IMR-90 (cell line): Measurements from ENCODE around the gene UBXN11. TPM values are rescaled to one million over a fixed set of nuclear protein-coding genes. Genes with fewer than 3 reads are reported as not detected.

Source experiments
- ATAC-seq: fragments of 200-7000 bp; cut with Tn5 transposase; 2 replicates; pipeline ENCODE4 v1.9.1; 2020; ENCODE audit warnings: low read depth, mild to moderate bottlenecking, moderate library complexity
- BruUV-seq: library from RNA; stranded (reverse); fragments of 400-500 nt; replicated peaks from 2 replicates; lab custom pipeline; 2021; lab: Mats Ljungman, UMichigan
- CTCF ChIA-PET: fragments of 300-600 bp; formaldehyde crosslinking; extraction: SDS; loops from one replicate; lab custom pipeline; 2021; ENCODE audit warnings: antibody characterized with exemption; lab: Yijun Ruan, JAX
- POLR2A ChIA-PET: fragments of 300-600 bp; sonication (Branson Sonifier 250); formaldehyde crosslinking; loops from one replicate; lab custom pipeline; 2022; ENCODE audit warnings: antibody characterized with exemption; ENCODE audit not compliant: unreplicated experiment; lab: Charles Lee
- DNase-seq: peaks from one replicate; pipeline ENCODE4 v3.0.0; 2013
- H2AFZ ChIP-seq: replicated peaks from 2 replicates; pipeline ENCODE3; 2013; ENCODE audit warnings: low read length, mild to moderate bottlenecking; ENCODE audit not compliant: poor library complexity
- H2AK5ac ChIP-seq: 2 replicates; pipeline ENCODE4 v1.6.1; 2013; ENCODE audit warnings: low read depth, low read length, inconsistent platforms
- H2AK9ac ChIP-seq: replicated peaks from 2 replicates; pipeline ENCODE3; 2013; ENCODE audit warnings: mild to moderate bottlenecking, low read depth, low read length, moderate library complexity; ENCODE audit not compliant: poor library complexity
- H2BK120ac ChIP-seq: 2 replicates; pipeline ENCODE4 v1.6.1; 2013; ENCODE audit warnings: low read depth, low read length, inconsistent platforms
- H2BK15ac ChIP-seq: 3 replicates; pipeline ENCODE4 v1.6.1; 2013; ENCODE audit warnings: low read depth, low read length, inconsistent platforms
- H2BK20ac ChIP-seq: 2 replicates; pipeline ENCODE4 v1.6.1; 2013; ENCODE audit warnings: low read depth, mild to moderate bottlenecking, inconsistent platforms, low read length, moderate library complexity
- H2BK5ac ChIP-seq: 2 replicates; pipeline ENCODE4 v1.6.1; 2013; ENCODE audit warnings: mild to moderate bottlenecking, low read depth, low read length, inconsistent platforms; ENCODE audit not compliant: poor library complexity, severe bottlenecking
- H3K14ac ChIP-seq: replicated peaks from 2 replicates; pipeline ENCODE4 v1.6.1; 2013; ENCODE audit warnings: low read depth, low read length, inconsistent platforms
- H3K18ac ChIP-seq: 2 replicates; pipeline ENCODE4 v1.6.1; 2013; ENCODE audit warnings: low read depth, low read length, control low read depth
- H3K23ac ChIP-seq: 2 replicates; pipeline ENCODE4 v1.6.1; 2013; ENCODE audit warnings: low read depth, low read length, inconsistent platforms
- H3K27ac ChIP-seq: 2 replicates; pipeline ENCODE4 v1.5.1; 2013; ENCODE audit warnings: mild to moderate bottlenecking, control low read depth, low read length; ENCODE audit not compliant: insufficient read depth
- H3K27me3 ChIP-seq: 2 replicates; pipeline ENCODE4 v1.6.1; 2013; ENCODE audit warnings: low read length; ENCODE audit not compliant: control insufficient read depth, insufficient read depth
- H3K36me3 ChIP-seq: 2 replicates; pipeline ENCODE4 v1.6.1; 2013; ENCODE audit warnings: low read length, mixed read lengths; ENCODE audit not compliant: control insufficient read depth, insufficient read depth
- H3K4ac ChIP-seq: 2 replicates; pipeline ENCODE4 v1.6.1; 2013; ENCODE audit warnings: low read depth, low read length, inconsistent platforms
- H3K4me1 ChIP-seq: 2 replicates; pipeline ENCODE4 v1.6.1; 2013; ENCODE audit warnings: low read length, mixed read lengths; ENCODE audit not compliant: control insufficient read depth, insufficient read depth
- H3K4me2 ChIP-seq: 2 replicates; pipeline ENCODE4 v1.6.1; 2013; ENCODE audit warnings: low read depth, mild to moderate bottlenecking, control low read depth, low read length, moderate library complexity
- H3K4me3 ChIP-seq: 2 replicates; pipeline ENCODE4 v1.5.1; 2013; ENCODE audit warnings: low read depth, mild to moderate bottlenecking, control low read depth, low read length, moderate library complexity; ENCODE audit not compliant: insufficient read depth
- H3K56ac ChIP-seq: 2 replicates; pipeline ENCODE4 v1.6.1; 2013; ENCODE audit warnings: low read length, inconsistent platforms; ENCODE audit not compliant: insufficient read depth; ENCODE audit errors: extremely low read depth
- H3K79me1 ChIP-seq, 2 experiments: 2 replicates each; pipeline ENCODE4 v1.6.1; 2013; ENCODE audit warnings: low read length in 2 of 2, inconsistent platforms in 1 of 2, low read depth in 1 of 2
- H3K9ac ChIP-seq: 2 replicates; pipeline ENCODE4 v1.6.1; 2013; ENCODE audit warnings: low read depth, low read length, control low read depth
- H3K9me1 ChIP-seq: 2 replicates; pipeline ENCODE4 v1.6.1; 2013; ENCODE audit warnings: low read length, inconsistent platforms; ENCODE audit not compliant: insufficient read depth
- H3K9me3 ChIP-seq: 2 replicates; pipeline ENCODE4 v1.6.1; 2013; ENCODE audit warnings: low read length; ENCODE audit not compliant: control insufficient read depth, insufficient read depth
- H4K20me1 ChIP-seq: 2 replicates; pipeline ENCODE4 v1.6.1; 2013; ENCODE audit warnings: low read length, inconsistent platforms; ENCODE audit not compliant: insufficient read depth
- H4K5ac ChIP-seq: 2 replicates; pipeline ENCODE4 v1.6.1; 2013; ENCODE audit warnings: mild to moderate bottlenecking, low read depth, low read length, control low read depth
- H4K8ac ChIP-seq, 2 experiments: 2 replicates each; pipeline ENCODE4 v1.6.1; 2013; ENCODE audit warnings: low read depth in 2 of 2, low read length in 2 of 2, control low read depth in 1 of 2, inconsistent platforms in 1 of 2
- H4K91ac ChIP-seq: 2 replicates; pipeline ENCODE4 v1.6.1; 2013; ENCODE audit warnings: low read depth, low read length, inconsistent platforms; ENCODE audit not compliant: insufficient read depth
- NFE2L2 ChIP-seq: fragments of 150-350 bp; IDR thresholded peaks from 2 replicates; pipeline ENCODE4 v1.6.1; 2016; ENCODE audit warnings: low read depth, mild to moderate bottlenecking, low read length
- POLR2A ChIP-seq: IDR thresholded peaks from 2 replicates; pipeline ENCODE4 v1.6.1; 2012; ENCODE audit warnings: mild to moderate bottlenecking, low read depth, low read length
- RFX5 ChIP-seq: IDR thresholded peaks from 2 replicates; pipeline ENCODE4 v1.8.0; 2012; ENCODE audit warnings: low read depth, mild to moderate bottlenecking, low read length, moderate library complexity
- SMC3 ChIP-seq: fragments of 150-350 bp; IDR thresholded peaks from 2 replicates; pipeline ENCODE4 v1.6.1; 2016; ENCODE audit warnings: low read depth, mild to moderate bottlenecking, antibody characterized with exemption, low read length, moderate library complexity
- USF2 ChIP-seq: fragments of 150-350 bp; IDR thresholded peaks from 2 replicates; pipeline ENCODE4 v1.6.1; 2017; ENCODE audit warnings: mild to moderate bottlenecking, antibody characterized with exemption, low read length, low read depth
- WGBS, 2 experiments: methylation state at CpG; one replicate each; pipeline versions ENCODE4 v1.1.5 to v1.1.7; 2013; ENCODE audit warnings: missing lambda C conversion rate in 2 of 2; ENCODE audit not compliant: insufficient read length in 1 of 2; ENCODE audit errors: extremely low coverage in 2 of 2; 5-methylcytosine and 5-hydroxymethylcytosine counted together
- dilution Hi-C: fragments of 300-500 bp; cut with HindIII; formaldehyde crosslinking; loops from one replicate; pipeline ENCODE4 v1.14.3; 2018; ENCODE audit warnings: low sequenced_read_pairs; ENCODE audit not compliant: unreplicated experiment
- in situ Hi-C: fragments of 300-500 bp; cut with MboI; formaldehyde crosslinking; loops from 3 replicates; pipeline ENCODE4 v1.14.3; 2019; ENCODE audit warnings: low sequenced_read_pairs, inconsistent platforms, mixed read lengths
- intact Hi-C: fragments of 100-400 bp; cut with micrococcal nuclease; formaldehyde crosslinking; loops from 2 replicates; pipeline ENCODE4 v1.10.0; 2022
- polyA plus RNA-seq, 3 experiments: library from polyadenylated mRNA; depleted of rRNA; stranded (reverse); fragments of >200 nt; gene quantifications; 2 replicates each; pipeline ENCODE4 v1.2.3, GENCODE V29; 2012; ENCODE audit warnings: low replicate concordance in 1 of 3
- total RNA-seq: library from RNA; depleted of rRNA; stranded (reverse); fragments of >200 nt; gene quantifications from 2 replicates; pipeline ENCODE4 v1.2.3, GENCODE V29; 2012

UBXN11 gene
- total and polyA plus RNA-seq, 2 of the 4 experiments (the other 2 are of a cell fraction) = 5.2 to 17.0 TPM

- H2AK5ac ChIP-seq = peak overlapping the region; percentile 31; the same call in 1 of the 2 replicates
- TF ChIP-seq SMC3 (no peak), USF2 (no peak), POLR2A (no peak), RFX5 (no peak), NFE2L2 (no peak)
- peak overlapping the region; percentile 60; the same call in 1 of the 2 replicates for H4K91ac ChIP-seq
- POLR2A ChIA-PET = no interaction called here
- peak overlapping the region; percentile 73 for H4K5ac ChIP-seq
- DNase-seq (no peak), ATAC-seq (no peak; the same call in 1 of the 2 replicates)
- H2AFZ ChIP-seq = peak overlapping the region; percentile 99
- H3K56ac ChIP-seq = no peak overlapping the region
- CTCF ChIA-PET = interaction anchor here (1.0 kb wide), 1 partner anchor 136 kb away, joined by 3 read pairs; the partner anchor contains the start of gene ZNF593
- peaks cover 12 to 42% of the 10 kb centered on the region in 2 experiments; a peak in 3 of 4 replicates for H3K79me1 ChIP-seq
- H2BK5ac ChIP-seq = no peak overlapping the region
- H3K9ac ChIP-seq = peak overlapping the region; percentile 78
- dilution Hi-C loops (no loop called here), in situ Hi-C loops (no loop called here), intact Hi-C loops (no loop called here)
- peak overlapping the region; percentile 79 for H3K4ac ChIP-seq
- no peaks in the 10 kb centered on the region for H3K27me3 ChIP-seq
- H3K4me2 ChIP-seq = peak overlapping the region; percentile 88
- no peaks in the 10 kb centered on the region for H4K20me1 ChIP-seq
- peaks cover 14% of the 10 kb centered on the region for H3K4me1 ChIP-seq
- no peaks in the 10 kb centered on the region for H3K36me3 ChIP-seq
- H3K18ac ChIP-seq = no peak overlapping the region
- H4K8ac ChIP-seq = peak overlapping the region; percentile 74 to 79
- 34 to 100% methylated on average over 1 to 6 of the region's 8 CpGs for WGBS, 2 experiments
- peak overlapping the region; percentile 88 for H3K14ac ChIP-seq
- H3K27ac ChIP-seq = no peak overlapping the region; the same call in 1 of the 2 replicates
- peaks cover 20% of the 10 kb centered on the region for H3K9me1 ChIP-seq
- H3K4me3 ChIP-seq = peak overlapping the region; percentile 90
- H2BK120ac ChIP-seq = peak overlapping the region; percentile 67; the same call in 1 of the 2 replicates
- no peak overlapping the region for H2BK20ac ChIP-seq
- peak overlapping the region; percentile 87 for H2AK9ac ChIP-seq
- peak overlapping the region; percentile 48; the same call in 1 of the 2 replicates for H3K23ac ChIP-seq
- no peak overlapping the region for H2BK15ac ChIP-seq
- H3K9me3 ChIP-seq = no peaks in the 10 kb centered on the region
- no TSS peak for BruUV-seq
These were observed 658 bp downstream of the UBXN11 start for GRCh38 chr1:26305667-26306289.
